Effector CD4-positive, alpha-beta T cell (primary cell): ENCODE results near the gene SPTB.

ENCODE experiments used
- DNase-seq: peaks from one replicate; pipeline ENCODE4 v3.0.0-alpha.2; 2020

The SPTB gene

GRCh38 chr14:64704743-64705380 lies 174.8 kb downstream of the SPTB start:
- DNase-seq, result no peak

GRCh38 chr14:64704143-64704742 lies 175.5 kb downstream of the SPTB start, which contains the start of gene PLEKHG3:
PLEKHG3 (plus strand) TSS chr14:64704424; CDS start chr14:64727632, 23,208 bp downstream.
- peak; percentile 20 for DNase-seq

- no peak for DNase-seq
Measured at GRCh38 chr14:64703395-64704142, 176.1 kb downstream of the SPTB start.

GRCh38 chr14:64702493-64703394 lies 177.0 kb downstream of the SPTB start:
- DNase-seq, result peak; percentile 19

GRCh38 chr14:64701660-64702059 lies 178.0 kb downstream of the SPTB start:
- no peak for DNase-seq

- DNase-seq, result no peak
Measured at GRCh38 chr14:64700894-64701293, 178.8 kb downstream of the SPTB start.

GRCh38 chr14:64700290-64700689 lies 179.4 kb downstream of the SPTB start:
- DNase-seq, result no peak

- DNase-seq, result no peak
Measured at GRCh38 chr14:64698903-64699302, 180.8 kb downstream of the SPTB start.

GRCh38 chr14:64696355-64696857 lies 183.3 kb downstream of the SPTB start:
- DNase-seq, result no peak
